Vagina (tissue), 2 donors: ENCODE results near the gene SCCPDH. TPM values are rescaled to one million over a fixed set of nuclear protein-coding genes. Genes with fewer than 3 reads are reported as not detected.

Source experiments
- DNase-seq, 2 donors: peaks; one replicate each; pipeline ENCODE4 v3.0.0-alpha.2; 2017; ENCODE audit errors: extremely low spot score in 2 of 2
- H3K27ac ChIP-seq: fragments of 200-600 bp; sonication (generic); one replicate; pipeline ENCODE4 v1.5.1; 2019
- H3K27me3 ChIP-seq: fragments of 200-600 bp; sonication (generic); one replicate; pipeline ENCODE4 v1.5.1; 2019
- H3K36me3 ChIP-seq, 2 donors: fragments of 200-600 bp; sonication (generic); one replicate each; pipeline ENCODE4 v1.5.1; 2017 to 2019
- H3K4me1 ChIP-seq: fragments of 200-600 bp; sonication (generic); one replicate; pipeline ENCODE4 v1.5.1; 2019
- H3K4me3 ChIP-seq, 2 donors: fragments of 200-600 bp; sonication (generic); 1 replicate in 1 of 2; 2 replicates in 1 of 2; pipeline ENCODE4 v1.5.1; 2016 to 2019
- H3K9me3 ChIP-seq: fragments of 200-600 bp; sonication (generic); one replicate; pipeline ENCODE4 v1.5.1; 2019
- POLR2A ChIP-seq, 2 donors: fragments of 450-650 bp; IDR thresholded peaks; one replicate each; pipeline ENCODE4 v1.6.1; 2017; ENCODE audit warnings: antibody characterized with exemption in 2 of 2, mild to moderate bottlenecking in 2 of 2, moderate library complexity in 2 of 2
- POLR2AphosphoS5 ChIP-seq, 2 donors: sonication (generic); formaldehyde crosslinking; IDR thresholded peaks; one replicate each; pipeline ENCODE4 v1.9.0; 2017; ENCODE audit warnings: antibody characterized with exemption in 2 of 2, mild to moderate bottlenecking in 2 of 2, low read depth in 1 of 2; ENCODE audit not compliant: insufficient read depth in 1 of 2
- intact Hi-C: fragments of 100-400 bp; cut with DNase I; formaldehyde crosslinking; loops from one replicate; pipeline ENCODE4 v1.15.1; 2023
- total RNA-seq: library from RNA; depleted of rRNA; stranded (reverse); fragments of >200 nt; gene quantifications from one replicate; pipeline ENCODE4 v1.2.3, GENCODE V29; 2016
- TF ChIP-seq, protein P1 (sequence below), 3 experiments: fragments of 450-650 bp in 2 of 3; fragments of 200-600 bp in 1 of 3; sonication (generic) in 1 of 3; IDR thresholded peaks; one replicate each; pipeline ENCODE4 v1.5.1; 2017 to 2019; ENCODE audit warnings: antibody characterized with exemption in 3 of 3, mild to moderate bottlenecking in 2 of 3, moderate library complexity in 2 of 3

Gene SCCPDH
- total RNA-seq, 1 donor from 2014 or later: 18.2 TPM

GRCh38 chr1:246793356-246793896 is 69.2 kb downstream of the SCCPDH start:
- H3K9me3 ChIP-seq: no peaks in the 10 kb centered on the region
- H3K27ac ChIP-seq: no peak overlapping the region
- H3K36me3 ChIP-seq: no peaks in the 10 kb centered on the region
- no peak overlapping the region for H3K4me3 ChIP-seq
- intact Hi-C loops: no loop called here
- DNase-seq: no peak
- no peaks in the 10 kb centered on the region for H3K27me3 ChIP-seq
- peaks cover 22% of the 10 kb centered on the region for H3K4me1 ChIP-seq
- TF ChIP-seq, protein P1, sequence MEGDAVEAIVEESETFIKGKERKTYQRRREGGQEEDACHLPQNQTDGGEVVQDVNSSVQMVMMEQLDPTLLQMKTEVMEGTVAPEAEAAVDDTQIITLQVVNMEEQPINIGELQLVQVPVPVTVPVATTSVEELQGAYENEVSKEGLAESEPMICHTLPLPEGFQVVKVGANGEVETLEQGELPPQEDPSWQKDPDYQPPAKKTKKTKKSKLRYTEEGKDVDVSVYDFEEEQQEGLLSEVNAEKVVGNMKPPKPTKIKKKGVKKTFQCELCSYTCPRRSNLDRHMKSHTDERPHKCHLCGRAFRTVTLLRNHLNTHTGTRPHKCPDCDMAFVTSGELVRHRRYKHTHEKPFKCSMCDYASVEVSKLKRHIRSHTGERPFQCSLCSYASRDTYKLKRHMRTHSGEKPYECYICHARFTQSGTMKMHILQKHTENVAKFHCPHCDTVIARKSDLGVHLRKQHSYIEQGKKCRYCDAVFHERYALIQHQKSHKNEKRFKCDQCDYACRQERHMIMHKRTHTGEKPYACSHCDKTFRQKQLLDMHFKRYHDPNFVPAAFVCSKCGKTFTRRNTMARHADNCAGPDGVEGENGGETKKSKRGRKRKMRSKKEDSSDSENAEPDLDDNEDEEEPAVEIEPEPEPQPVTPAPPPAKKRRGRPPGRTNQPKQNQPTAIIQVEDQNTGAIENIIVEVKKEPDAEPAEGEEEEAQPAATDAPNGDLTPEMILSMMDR (IDR thresholded peaks at IDR 0.05): no peak
- TF ChIP-seq POLR2A (IDR thresholded peaks at IDR 0.05): no peak
- no peak for TF ChIP-seq POLR2AphosphoS5 (IDR thresholded peaks at IDR 0.05; ENCODE audit: insufficient read depth in 1 of 2, low read depth in 1 of 2)

GRCh38 chr1:246794048-246794827 is 70.0 kb downstream of the SCCPDH start:
- intact Hi-C loops: no loop called here
- Histone ChIP-seq H3K4me3 (no peak overlapping the region), H3K27me3 (no peaks in the 10 kb centered on the region), H3K27ac (no peak overlapping the region), H3K4me1 (peaks cover 14% of the 10 kb centered on the region), H3K9me3 (no peaks in the 10 kb centered on the region), H3K36me3 (no peaks in the 10 kb centered on the region)
- no peak for TF ChIP-seq POLR2AphosphoS5 (IDR thresholded peaks at IDR 0.05; ENCODE audit: insufficient read depth in 1 of 2, low read depth in 1 of 2)
- TF ChIP-seq POLR2A (IDR thresholded peaks at IDR 0.05): no peak
- TF ChIP-seq, protein P1 (IDR thresholded peaks at IDR 0.05): no peak
- no peak for DNase-seq

GRCh38 chr1:246794828-246795671 is 70.8 kb downstream of the SCCPDH start:
- Histone ChIP-seq H3K36me3 (no peaks in the 10 kb centered on the region), H3K9me3 (no peaks in the 10 kb centered on the region), H3K4me3 (no peak overlapping the region), H3K27ac (no peak overlapping the region), H3K4me1 (peaks cover 14% of the 10 kb centered on the region), H3K27me3 (no peaks in the 10 kb centered on the region)
- intact Hi-C loops: no loop called here
- no peak for DNase-seq
- TF ChIP-seq, protein P1 (IDR thresholded peaks at IDR 0.05): no peak
- TF ChIP-seq POLR2A (IDR thresholded peaks at IDR 0.05): no peak
- no peak for TF ChIP-seq POLR2AphosphoS5 (IDR thresholded peaks at IDR 0.05; ENCODE audit: insufficient read depth in 1 of 2, low read depth in 1 of 2)

GRCh38 chr1:246795906-246796694 is 71.9 kb downstream of the SCCPDH start:
- peaks cover 14% of the 10 kb centered on the region for H3K4me1 ChIP-seq
- no peak overlapping the region for H3K27ac ChIP-seq
- intact Hi-C loops: no loop called here
- H3K36me3 ChIP-seq: no peaks in the 10 kb centered on the region
- TF ChIP-seq POLR2AphosphoS5 (IDR thresholded peaks at IDR 0.05; ENCODE audit: insufficient read depth in 1 of 2, low read depth in 1 of 2) (no peak), POLR2A (IDR thresholded peaks at IDR 0.05) (no peak)
- TF ChIP-seq, protein P1 (IDR thresholded peaks at IDR 0.05): no peak
- H3K4me3 ChIP-seq: no peak overlapping the region
- H3K9me3 ChIP-seq: no peaks in the 10 kb centered on the region
- H3K27me3 ChIP-seq: no peaks in the 10 kb centered on the region
- DNase-seq: no peak
